GM18517 (cell line): ENCODE measurements around the gene CEP63.

Experiments
- ATAC-seq: cut with Tn5 transposase; IDR thresholded peaks from one replicate; pipeline ENCODE4 v1.9.1; 2021; ENCODE audit warnings: mild to moderate bottlenecking, moderate library complexity; ENCODE audit not compliant: unreplicated experiment

Gene CEP63

DNA sequence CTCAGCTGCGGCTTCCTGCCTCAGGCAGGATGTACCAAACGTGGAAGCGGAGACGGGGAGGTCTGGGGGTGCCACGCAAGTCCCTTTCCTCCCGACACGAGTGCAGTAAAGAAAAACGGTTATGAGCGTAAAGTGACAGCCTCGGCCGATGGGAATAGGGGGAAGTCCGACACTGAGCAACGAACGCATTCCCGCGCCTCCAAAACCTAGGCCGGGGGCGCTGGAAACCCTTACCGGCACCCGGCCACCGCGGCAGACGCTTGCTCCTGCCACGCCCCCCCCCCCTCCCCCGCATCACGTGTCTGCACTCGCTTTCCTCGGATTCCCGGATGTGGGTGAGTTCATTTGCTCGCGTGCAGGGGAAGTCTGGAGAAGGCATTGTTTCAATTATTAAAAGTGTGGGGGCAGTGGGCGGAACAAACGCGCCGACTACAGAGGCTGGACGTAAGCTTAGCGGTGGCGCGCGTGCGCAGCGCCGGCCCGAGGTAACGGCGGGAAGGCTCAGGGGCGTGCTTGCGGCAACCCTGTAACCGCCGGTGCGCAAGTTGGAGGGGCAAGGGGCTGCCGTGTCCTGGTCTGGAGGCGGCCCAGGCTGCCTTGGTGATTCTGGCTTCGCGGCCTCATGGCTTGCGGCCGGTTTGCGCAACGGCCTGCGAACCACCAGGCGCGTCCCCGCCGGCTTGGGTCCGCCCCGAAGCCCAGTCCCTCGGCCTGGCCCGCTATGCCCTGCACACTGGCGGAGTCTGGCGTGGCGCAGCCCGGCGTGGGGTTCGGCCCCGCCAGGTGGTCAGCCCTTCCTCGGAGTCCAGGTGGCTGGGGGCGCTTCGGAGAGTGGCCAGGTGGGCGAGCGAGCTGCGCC is at the start of gene CEP63, which contains the start of gene ANAPC13:
Gene CEP63, plus strand, starts transcription at position 340 of the 859 bp plus-strand sequence. CDS start 9,264 bp downstream, outside the sequence.
Gene ANAPC13, minus strand, starts transcription at position 268 of the 859 bp plus-strand sequence. CDS start 3,081 bp downstream, outside the sequence.
- peak; percentile 79 for ATAC-seq

DNA sequence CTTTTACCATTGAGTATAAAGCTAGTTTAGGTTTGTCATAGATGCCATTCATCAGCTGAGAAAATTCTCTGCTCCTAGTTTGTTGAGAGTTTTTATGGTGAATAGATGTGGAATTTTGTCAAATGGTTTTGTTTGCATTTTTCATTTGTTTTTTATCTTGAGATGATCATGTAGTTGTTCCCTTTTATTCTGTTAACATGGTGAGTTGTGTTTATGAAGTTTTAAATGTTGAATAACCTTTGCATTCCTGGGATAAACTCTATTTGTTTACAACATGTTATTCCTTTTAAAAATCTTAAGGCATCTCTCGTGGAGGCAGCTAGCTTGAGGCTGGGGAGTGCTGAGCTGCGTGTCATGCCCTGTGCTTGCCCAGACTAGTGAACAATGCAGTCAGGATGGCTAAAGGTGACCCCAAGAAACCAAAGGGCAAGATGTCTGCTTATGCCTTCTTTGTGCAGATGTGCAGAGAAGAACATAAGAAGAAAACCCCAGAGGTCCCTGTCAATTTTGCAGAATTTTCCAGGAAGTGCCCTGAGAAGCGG is 48.6 kb upstream of the CEP63 start:
- no peak for ATAC-seq

DNA sequence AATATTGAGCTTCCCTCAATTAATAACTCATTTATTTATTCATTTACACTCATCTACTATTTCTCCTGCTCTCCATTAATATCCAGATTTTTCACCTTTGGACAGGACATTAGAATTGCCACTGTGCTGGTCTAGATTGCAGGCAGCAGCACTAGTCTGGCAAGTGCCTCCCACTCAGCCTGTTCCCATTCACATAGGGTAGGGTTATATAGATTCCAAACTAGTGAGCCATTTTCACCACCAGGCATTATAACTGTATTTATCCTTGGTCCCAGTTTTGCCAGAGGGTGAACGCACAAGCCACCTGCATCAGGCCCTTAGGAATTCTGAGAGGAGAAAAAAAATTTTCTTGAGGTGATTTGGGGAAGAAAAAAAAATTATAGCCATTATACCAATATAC is 44.5 kb upstream of the CEP63 start:
- no peak for ATAC-seq

DNA sequence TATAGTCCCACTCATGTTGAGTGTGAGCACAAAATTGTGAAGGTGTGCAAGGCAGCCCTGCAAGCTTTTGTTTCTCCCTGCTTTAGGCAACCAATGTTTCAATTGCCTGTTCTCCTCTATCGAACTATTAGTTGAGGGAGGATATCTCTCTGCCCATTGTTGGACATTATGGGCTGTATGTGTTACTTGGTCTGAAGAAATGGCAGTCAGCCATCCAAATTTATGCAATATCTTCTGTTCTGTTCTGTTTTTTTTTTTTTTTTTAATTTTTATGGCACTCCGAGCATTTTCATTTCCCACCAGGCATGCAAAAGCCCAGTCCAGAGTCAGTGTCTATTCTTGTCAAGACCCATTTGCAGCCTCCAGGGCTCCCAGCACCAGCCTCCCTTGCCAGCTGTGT is 44.0 kb upstream of the CEP63 start:
- no peak for ATAC-seq

DNA sequence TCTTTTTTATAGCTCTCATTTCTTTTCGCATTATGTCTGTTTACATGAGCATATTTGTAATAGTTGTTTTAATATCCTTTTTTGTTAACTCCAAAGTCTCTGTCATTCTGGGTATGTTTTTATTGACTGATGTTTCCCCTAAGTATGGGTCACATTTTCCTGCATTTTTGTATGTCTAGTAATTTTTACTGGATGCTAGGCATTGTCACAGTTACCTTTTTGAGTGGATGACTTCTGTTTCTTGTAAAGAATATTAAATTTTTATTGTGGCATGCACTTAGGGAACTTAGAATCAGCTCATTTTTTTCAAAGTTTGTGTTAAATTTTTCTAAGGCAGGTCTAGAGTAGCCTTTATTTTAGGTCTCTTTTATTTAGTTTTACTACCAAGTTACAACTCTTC is 40.8 kb upstream of the CEP63 start:
- no peak for ATAC-seq

DNA sequence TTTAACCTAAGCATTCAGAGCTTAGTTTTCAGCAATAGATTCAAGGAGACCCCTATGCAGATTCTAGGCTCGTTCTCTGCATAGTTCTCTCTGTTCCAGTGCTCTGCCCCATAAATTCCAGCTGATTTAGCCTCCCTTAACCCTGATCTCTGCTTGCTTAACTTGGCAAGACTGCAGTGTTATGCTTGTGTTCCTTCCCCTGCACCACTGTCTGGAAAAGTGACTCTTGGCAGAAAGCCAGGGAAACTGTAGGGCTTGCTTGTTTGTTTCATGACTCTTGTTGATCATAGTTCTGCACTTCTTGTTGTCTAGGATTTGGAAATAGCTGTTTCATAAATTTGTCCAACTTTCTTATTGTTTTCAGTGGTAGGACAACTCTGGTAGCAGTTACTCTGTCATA is 40.2 kb upstream of the CEP63 start:
- no peak for ATAC-seq

DNA sequence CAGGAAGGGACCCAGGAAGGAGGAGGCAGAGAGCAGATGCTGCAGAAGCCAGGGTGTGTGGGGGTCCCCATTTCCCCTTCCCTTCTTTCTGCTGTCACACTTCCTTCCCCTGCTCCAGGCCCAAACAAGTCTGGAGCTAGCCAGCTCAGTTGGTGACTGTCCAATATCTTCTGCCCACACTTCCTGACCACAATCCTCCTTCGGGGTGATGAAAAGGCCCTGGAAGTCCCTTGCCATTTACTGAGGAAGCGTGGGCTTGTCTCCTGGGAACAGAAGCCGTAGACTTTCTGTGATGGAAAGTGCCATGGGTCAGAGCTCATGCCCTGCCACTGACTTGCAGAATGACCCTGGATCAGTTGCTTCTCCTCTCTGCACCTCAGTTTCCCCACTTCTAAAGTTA is 39.1 kb upstream of the CEP63 start:
- no peak for ATAC-seq

DNA sequence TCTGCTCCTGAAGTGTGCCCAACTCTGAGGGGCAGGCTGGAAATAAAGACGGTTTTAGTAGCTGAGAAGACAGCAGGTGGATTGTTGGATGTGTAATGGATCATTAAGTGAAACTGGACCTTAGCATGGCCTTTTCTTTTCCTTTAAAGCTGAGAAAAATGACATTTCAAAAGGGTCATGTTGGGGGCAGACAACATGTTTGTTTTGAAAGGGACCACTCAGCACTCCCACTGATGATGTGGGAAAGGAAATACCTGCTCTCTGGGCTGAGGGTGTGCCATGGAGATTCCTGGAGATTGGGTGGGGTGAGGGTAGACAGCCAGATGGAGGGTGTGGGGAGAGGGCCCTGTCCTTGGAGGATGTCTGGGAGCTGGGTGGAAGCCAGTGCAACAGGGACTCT is 38.5 kb upstream of the CEP63 start:
- ATAC-seq: no peak

DNA sequence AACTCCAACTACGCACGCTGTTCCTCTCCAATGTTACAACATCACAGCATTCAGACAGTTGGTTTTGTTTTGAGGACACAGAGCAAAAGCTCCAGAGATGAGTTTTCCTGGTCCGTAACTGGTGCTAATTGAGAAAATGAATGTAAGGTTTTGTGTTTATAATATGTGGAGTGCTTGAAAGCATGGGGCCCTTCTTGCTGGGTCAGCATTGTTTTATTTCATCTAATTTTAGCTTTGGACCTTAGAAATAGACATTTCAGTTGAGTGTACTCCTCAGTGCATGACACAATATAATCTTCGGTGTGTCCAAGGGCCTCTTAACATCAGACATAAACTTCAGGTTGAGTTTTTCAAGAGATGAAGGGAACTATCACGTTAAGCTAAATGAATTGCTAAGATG is 37.2 kb upstream of the CEP63 start:
- no peak for ATAC-seq

DNA sequence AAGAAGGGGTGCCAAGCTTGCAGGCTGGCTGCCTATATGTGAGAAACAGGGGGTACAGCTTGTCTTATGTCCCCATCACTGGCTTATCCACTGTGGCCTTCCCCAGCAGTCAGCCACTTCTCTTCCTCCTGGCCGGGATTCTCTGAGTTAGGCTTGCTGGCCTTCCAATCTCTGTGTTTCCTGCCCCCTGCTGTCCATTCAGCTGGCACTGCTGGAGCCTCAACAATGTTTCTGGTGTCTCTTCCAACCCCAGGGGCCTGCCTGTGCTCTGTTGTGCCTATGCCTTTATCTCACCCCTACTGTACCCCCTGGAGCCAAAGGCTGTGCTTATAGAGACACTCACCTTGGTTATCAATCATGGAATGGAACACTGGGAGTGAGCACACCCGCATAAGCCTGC is 36.6 kb upstream of the CEP63 start:
- no peak for ATAC-seq

DNA sequence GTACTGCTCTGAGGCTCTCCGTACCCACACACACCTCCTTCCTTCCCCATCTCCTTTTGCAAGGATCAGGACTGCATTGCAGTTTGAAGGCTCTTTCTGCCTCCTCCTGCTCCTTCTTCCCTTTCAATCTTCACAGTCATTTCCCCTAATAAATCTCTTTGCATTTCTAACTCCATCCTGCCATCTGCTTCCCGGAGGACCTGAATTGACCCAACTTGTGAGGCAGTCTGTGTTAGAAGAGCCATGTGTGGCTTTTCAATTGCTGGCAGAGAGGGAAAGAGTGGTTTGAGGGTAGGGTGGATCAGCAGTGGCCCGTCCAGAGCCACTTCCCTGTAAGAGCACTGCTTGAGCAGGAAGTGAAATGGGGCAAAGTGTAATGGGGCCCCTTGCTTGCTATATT is 35.9 kb upstream of the CEP63 start:
- ATAC-seq: no peak

DNA sequence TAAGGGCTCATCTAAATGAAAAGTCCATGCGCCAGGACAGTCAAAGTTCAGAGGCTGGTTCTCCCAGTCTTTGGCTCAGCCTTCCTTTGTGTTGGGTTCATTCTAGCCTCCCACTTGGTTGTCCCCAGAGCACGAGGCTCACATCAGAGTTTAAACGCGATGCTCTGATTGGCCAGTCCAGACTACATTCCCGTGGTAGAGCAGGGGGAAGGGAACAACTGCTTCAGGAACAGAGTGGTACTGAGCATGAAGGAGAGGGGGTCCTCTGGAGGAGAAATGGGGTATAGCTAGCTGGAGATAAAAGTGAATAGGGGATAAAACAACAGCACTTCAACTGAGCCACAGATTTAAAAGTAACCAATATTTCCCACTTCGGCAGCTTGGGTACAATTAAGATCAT is 32.2 kb upstream of the CEP63 start:
- ATAC-seq: no peak

DNA sequence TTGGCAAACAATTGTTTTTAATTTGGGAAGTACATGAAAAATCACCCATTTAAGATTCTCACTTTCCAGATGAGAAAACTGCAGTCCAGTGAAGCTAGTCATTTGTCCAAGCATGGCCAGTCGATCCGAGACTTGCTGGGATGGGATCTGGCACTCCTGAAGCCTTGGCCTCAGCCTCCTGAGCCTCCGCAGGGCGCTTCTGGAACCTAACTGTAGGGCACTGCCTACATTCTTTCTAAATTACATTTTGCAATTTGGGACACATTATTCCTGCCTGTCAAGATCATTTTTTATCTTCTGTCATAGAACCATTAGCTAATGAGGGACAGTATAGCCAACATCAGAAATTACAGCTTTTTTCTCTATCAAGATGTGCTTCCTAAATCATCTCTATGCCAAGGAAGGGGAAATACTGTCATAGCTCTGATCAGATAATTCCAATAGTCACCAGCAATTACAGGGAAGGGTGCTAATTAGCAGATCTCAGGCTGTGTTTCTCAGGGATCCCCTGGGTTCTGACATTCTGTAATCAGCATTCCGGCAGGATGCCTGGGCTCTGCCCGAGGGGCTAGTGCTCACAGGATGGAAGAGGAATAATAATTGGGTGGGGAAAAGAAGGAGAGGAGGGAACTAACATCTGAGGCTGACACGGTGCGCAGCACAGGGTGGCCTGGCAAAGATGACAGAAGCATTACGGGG is 28.3 kb upstream of the CEP63 start:
- no peak for ATAC-seq

DNA sequence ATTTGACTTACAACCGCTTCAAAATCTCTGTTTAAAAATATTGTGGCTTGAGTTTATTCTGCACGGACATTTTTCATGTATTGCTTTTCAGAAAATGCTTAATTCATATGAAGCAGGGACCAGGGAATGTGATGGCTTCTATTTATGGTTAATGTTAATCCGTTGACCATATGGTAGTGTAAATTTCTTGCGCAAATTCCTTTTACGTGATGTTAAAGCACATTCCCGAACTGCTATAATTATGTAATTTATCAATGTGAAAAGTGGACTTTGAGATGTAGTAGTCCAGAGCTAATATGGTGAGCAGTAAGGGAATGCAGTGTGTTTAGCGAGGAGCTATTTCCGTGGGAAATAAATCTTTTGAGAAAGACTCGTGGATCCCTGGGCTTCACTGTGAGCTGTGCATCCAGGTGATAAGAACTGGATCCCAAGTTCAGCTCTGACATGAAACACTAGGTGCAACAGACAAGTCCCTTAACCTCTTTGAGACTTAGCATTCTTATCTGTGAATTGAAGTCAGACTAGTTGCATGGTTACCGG is 27.4 kb upstream of the CEP63 start:
- ATAC-seq: no peak

DNA sequence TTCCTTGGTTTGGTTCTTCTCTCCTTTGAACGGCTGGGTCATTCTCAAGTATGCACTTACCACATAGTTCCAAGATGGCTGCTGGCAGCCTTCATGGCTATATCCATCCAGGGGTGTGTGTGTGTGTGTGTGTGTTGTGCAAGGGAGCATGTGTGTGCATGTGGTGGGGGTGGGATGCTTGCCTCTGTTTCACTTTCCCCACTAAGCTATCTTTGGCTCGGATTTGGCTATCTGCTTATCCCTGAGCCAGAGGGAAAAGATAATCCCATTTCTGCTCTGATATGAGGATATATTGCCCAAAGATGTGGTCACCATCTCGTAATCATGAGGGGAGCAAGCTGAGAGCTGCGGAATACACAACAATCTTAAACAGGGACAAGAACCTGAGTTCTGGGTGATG is 26.3 kb upstream of the CEP63 start:
- no peak for ATAC-seq

DNA sequence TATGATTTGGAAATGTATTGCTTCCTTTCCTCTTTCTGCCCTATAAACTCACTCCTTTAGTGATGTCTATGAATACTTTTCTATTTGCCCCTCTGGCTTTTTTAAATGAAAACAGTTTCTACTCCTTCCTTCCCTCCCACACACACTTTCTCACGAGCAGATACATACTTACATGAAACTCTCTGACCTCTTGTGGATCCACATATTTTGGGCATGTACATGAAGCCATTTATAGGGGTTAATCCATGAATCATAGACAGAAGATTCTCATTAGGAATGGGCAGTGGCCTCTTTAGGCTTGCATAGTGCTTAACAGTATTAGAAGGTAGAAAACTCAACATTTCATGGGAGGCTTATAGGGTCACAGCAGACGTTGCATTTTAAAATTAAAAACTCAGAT is 24.9 kb upstream of the CEP63 start:
- no peak for ATAC-seq

DNA sequence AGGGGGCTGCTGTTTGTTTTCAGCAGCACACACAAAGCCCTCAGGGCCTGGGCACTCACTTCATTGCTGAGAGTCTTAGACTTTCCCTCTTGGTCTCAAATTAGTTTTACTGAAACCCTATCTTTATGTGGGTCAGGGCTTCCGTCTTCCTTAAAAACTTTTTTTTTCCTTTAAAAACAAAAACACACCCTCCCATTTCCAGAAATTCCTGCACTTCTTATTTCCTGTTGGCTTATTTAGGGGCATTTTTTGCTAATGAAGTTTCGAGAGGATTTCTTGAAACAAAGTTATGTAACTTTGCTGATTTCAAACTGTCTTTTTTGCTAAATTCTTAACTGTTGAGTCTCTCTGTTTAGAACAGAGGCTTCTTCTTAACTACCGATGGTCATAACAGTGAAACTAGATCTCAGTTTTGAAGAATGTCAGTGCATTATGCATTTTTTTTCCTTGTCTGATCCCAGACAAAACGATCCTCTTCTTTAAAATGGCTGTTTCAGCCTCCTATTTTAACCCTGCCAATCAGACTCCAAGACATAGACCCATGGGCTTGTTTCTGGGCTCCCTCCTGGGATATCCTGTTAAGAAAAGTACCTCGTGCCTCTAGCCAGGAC is 23.4 kb upstream of the CEP63 start:
- no peak for ATAC-seq

DNA sequence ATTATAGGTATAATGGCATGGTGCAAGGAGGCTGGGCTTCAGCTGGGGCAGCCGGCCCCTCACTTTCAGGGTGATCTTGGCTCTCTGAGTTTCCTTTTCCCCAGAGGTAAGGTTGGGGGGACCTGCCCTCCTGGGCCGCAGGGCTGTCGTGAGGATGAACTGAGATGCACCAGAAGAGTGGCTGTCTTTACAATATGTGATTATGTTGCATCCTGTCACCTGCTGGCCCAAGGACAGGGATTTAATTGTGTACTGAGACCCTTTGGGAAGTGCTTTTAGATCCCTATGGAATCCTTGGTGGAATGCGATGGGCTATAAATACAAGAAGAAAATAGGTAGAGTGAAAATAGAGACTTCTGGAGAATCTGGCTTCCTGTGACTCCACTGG is 22.2 kb upstream of the CEP63 start:
- ATAC-seq: no peak

DNA sequence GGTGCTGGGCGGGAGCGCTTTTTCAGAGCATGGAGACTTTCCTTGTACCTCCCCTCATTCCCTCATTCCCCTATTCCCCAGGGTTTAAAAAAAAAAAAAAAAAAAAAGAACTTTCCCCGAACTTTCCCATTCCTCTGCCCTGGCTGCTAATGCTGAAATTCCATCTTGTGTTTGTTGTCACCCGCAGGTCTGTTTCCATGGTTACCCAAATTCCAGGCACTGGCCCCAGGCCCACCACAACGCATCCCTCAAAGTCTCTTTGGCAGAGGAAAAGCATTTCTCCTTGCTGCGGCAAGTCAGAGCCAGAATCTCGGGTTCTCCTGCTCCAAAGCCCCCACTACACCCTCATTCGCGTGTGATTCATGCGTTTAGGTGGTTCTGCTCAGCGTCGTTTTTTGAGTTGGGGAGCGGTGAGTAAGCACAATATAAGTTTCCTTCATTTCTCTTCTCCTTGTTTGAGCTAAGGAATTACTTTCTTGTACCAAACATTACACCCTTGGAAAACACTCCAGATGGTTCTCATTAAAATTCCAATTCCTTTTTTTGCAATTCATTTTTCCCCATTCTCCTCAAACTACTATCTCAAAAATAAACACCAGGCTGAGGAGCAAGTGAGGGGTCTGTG is 21.7 kb upstream of the CEP63 start:
- no peak for ATAC-seq

DNA sequence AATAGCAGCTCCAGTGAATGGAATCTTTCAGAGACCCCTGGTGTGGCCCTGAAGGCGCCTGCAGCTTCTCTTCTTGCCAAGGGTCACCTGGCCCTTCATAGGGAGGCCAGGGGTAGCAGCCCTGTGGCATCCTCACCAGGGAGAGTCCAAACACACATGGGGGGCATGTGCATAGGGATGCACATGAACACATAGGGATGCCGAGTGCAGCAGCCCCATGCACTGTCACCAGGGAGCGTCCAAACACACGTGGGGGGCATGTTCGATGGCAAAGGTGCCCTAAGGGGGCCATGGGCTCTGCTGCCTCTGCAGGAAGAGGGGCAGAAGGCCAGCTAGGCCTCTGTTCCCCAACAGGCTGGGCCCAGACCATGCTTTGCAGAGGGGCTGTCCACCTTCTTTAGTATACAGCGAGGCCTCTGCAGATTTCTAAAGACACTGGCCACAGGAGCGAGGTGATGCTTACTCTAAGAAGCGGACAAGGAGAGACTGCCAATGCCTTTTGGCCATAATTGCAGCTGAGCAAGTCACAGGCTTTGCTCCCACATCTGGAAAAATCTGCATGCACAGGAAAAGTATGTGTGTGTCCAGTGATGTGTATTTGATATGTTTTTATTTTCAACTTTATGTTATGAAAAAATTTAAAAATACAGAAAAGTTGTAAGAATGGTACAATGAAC is 21.0 kb upstream of the CEP63 start:
- ATAC-seq: no peak
